NCI-H2196 (cell line): Measurements from ENCODE around the gene PCP4L1.

Source experiments
- DNase-seq: peaks from one replicate; lab custom pipeline; 2025; ENCODE audit not compliant: unreplicated experiment; lab: John Stamatoyannopoulos, UW

Gene PCP4L1

DNA sequence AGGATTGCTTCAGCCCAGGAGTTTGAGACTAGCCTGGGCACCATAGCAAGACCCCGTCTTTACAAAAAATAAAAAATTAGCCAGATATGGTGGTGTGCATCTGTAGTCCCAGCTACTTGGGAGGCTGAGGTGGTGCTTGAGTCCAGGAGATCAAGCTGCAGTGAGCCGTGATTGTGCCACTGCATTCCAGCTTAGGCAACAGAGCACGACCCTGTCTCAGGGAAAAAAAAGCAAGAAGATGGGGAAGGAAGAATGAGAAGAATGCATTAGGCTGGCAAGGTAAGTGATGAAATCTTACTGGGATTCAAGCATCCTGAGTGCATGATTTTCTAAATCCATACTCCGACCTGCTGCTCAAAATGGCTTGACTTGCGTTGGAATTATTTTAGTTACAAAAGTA is 6.8 kb downstream of the PCP4L1 start:
- DNase-seq, result no peak

DNA sequence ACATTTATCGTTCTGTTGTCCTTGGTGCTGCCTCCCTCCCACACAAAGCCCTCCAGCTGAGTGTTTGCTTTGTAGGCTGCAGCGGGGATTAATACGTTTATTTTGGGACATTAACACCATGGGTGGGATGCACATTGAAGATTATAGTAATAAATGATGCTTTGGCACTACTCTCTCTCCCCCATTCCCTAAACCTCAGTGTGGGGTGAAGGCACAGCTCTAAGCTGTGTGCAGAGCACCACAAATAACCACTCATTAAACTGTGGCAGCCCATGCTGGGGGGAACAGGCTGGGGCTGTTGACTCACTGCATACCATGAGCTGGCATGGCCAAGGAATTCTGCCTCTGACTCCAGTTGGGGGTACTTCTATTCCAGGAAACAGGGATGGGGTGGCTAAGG is 7.7 kb downstream of the PCP4L1 start:
- DNase-seq, result no peak

DNA sequence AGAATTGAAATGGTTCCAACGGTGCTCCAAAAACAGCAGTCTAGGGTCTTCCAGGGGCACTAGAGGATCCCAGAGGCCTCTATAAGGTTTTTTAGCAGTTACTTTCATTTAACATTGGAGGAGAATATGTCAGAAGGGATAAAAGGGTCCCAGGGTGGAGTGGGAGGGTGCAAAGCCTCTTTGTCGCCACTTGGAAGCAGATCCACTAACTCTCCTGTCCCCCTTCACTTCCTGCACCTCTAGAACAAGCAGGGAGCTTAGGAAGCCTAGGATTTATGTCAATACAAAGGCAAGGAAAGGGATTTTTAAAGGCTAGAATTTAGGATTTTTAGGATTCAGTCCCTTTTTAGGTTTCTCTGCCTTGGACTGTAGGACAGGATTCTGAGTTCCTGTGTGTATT is 8.3 kb downstream of the PCP4L1 start:
- DNase-seq, result no peak

DNA sequence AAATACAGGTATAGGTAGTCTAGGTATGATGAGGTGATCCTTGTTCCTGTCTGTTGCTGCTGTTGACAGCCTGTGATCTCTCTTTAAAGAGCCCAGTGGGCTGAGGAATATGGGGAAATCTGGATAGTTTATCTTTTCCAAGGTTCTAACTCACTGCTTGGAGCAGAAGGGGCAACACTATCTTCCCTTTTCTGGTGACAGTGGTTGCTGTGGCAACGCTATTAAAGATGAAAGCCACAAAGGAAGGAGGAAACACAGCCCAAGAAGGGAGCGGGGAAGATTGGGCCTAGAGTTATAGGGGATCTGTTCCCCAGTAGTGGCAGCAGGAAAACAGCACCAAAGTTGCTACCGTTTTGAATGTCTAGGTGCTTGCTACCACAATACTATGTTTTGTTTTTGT is 8.8 kb downstream of the PCP4L1 start:
- no peak for DNase-seq

- no peak for DNase-seq
These were observed 14.9 kb downstream of the PCP4L1 start for GRCh38 chr1:161273402-161273801.

- no peak for DNase-seq
These were observed 16.3 kb downstream of the PCP4L1 start for GRCh38 chr1:161274874-161275273.

GRCh38 chr1:161282991-161283390 is 24.4 kb downstream of the PCP4L1 start:
- DNase-seq, result no peak

GRCh38 chr1:161285113-161285512 is 26.6 kb downstream of the PCP4L1 start:
- no peak for DNase-seq

GRCh38 chr1:161285521-161285920 is 27.0 kb downstream of the PCP4L1 start:
- DNase-seq, result no peak

GRCh38 chr1:161287482-161288054 is 29.0 kb downstream of the PCP4L1 start:
- no peak for DNase-seq

DNA sequence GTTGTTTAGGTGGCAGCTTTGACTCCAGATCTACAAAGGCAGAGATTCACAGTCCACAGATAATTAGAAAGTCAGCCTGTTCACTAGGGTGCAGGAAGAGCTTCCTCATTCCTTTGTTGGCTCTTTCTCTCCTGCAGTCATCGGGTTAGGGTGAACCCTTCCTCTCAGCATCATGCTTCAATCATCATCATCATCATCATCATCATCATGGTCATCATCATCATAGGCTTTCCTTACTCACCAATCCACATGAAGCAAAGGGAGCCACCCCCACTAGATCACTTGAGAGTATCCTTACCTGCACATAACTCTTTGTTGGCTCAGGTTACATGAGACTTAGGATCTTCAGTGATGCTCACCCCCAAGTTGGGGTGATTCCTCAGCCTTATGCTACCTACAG is 32.2 kb downstream of the PCP4L1 start:
- DNase-seq, result no peak

DNA sequence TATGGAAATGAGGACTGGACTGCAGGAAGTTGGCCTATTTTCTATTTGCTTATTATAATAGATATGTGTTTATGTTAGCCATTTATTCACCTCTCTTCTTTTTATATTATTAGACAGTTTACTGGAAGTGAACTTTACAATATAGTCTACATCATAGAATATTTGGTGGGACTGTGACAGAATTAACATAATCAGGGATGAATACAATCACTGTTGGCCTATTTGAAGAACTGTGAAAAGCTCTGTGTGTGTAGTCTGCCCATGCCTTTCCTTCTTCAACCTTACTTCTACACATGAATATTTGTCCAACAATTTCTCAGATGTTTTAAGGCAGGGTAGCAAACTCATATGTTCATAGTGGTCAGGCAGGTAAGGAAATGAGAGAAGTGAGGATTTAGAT is 38.9 kb downstream of the PCP4L1 start:
- no peak for DNase-seq

- DNase-seq, result no peak
These were observed 39.6 kb downstream of the PCP4L1 start for GRCh38 chr1:161298116-161298515.

DNA sequence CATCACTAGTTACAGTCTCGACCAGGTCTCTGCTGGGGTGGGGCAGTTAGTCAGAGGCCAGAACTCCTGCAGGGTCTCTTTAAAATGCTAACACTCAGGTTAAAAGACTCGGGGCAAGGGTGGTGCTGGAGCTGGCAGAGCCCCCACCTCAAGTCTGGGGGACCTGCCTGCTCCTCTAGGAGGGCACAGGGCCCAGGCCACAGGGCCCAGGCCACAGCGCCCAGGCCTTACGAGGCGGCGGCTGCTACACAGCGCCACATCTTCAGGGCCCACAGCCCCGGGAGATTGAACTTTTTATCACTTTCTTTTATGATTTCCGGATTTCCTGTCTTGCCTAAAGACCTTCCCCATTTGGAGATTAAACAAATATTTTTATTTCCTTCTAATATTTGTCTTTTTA is 40.8 kb downstream of the PCP4L1 start:
- no peak for DNase-seq

DNA sequence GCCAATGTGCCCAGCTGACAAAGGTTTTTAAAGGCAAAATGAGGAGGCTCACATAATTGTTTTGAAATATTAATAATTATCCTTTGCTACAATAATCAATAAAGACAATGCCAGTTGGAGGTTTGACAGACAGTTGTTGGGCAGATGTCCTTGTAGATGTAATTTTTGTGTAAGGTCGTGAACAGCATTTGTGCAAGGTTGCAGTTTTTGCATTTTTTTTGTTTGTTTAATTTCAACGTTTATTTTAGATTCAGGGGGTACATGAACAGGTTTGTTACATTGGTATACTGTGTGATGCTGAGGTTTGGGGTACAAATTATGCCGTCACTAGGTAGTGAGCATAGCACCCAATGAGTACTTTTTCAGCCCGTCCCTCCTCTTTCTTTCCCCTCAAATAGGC is 41.9 kb downstream of the PCP4L1 start:
- no peak for DNase-seq

GRCh38 chr1:161304927-161305866 is 46.7 kb downstream of the PCP4L1 start:
- no peak for DNase-seq

DNA sequence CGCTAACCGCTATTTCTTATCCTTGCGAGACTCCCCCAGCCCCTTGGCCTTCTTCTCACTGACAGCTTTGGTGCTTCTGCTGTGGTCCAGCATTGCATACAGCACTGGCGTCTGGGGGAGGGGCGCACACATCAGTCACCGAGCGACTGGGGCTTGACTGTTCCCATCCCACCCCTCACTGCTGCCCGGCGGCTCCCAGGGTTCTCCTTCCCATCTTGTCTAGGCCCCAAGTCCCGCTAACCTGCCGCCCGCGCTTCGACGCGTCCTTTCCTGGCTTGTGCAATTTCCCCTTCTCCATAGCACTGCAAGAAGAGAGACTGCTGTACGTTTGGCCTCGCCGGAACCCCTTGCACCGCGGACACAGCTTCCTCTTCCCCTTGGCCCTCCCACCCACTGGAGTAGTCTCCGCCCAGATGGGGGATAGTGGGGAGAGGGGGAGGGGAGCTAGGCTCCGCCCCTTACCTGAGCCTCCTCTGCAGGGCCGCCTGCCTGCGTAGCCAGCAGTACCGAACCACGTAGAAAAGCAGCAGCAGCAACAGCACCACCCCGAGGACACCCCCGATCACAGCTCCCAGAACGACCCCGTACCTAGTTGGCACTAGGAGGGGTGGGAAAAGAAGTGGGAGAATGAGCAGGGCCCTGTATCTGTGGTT is 47.4 kb downstream of the PCP4L1 start:
- DNase-seq, result peak; percentile 82

DNA sequence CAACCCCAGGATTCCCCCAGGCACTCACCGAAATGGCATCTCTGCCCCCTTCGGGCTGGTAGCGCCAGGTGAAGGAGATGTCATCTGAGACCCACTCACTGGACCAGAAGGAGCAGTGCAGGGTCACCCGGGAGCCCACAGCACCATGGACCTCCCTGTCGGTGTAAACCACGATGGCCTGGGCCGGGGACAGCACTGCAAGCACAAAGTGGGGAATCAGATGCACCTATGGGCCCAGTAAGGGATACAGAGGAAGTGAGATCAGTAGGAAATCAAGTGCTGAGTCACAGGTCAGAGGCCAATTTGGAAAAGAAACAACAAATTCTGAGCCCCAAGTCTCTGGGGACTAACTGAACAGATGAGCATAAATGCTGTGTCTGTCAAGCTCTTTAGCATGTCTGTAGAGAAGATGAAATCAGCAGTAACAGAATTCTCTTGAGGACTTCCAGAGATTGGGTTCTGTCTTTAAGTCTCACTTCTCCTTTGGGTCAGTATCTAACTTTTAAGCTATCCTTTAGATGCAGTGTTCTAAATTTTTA is 48.8 kb downstream of the PCP4L1 start:
- DNase-seq, result no peak

DNA sequence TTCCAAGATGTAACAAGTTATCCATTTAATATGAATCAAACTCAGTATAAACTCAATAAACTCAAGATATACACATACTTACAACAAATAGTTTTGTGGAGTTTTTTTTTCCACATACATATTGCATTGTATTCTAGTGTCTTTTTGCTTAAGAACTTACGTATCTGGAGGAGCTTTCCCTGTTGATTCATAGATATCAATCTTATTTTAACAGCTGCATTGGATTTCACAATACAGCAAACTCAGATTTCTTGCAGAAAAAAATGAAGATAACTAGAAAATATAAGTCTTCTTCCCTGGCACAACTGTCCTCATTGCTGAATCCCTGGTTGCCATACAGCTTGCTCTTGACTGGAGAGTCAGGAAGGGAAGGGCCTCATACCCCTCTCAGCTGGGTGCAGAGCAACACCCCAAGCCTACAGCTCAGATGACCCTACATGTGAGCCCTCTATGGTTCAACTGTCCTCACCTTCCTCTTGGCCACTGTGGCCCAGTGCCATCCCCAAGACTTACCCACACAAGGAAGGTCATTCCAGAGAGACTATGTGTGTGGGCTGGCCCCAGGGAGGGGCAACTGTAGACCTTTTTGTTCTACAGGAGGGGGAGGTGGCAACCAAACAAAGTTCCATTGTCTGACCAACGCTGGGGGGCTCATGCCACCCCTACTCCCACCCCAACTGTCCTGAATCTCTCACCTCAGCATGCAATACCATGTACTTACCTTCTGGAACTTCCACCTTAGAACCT is 49.5 kb downstream of the PCP4L1 start:
- DNase-seq, result no peak

GRCh38 chr1:161309868-161310267 is 51.3 kb downstream of the PCP4L1 start, which contains the start of gene MPZ:
TSS of gene MPZ (minus strand) at chr1:161309968. CDS start at chr1:161309905, 63 bp downstream.
- DNase-seq, result no peak

- DNase-seq, result no peak
These were observed 53.1 kb downstream of the PCP4L1 start for GRCh38 chr1:161311595-161312181.
